Measurements from ENCODE around the gene RASA2. TPM values are rescaled to one million over a fixed set of nuclear protein-coding genes. Genes with fewer than 3 reads are reported as not detected.

Gene RASA2
- total and polyA plus RNA-seq, 9 of the 15 experiments (the other 6 are each of a cell fraction or from before 2014, with no cell fraction given), result 2.0 to 12.8 (median 9.5) TPM

DNA sequence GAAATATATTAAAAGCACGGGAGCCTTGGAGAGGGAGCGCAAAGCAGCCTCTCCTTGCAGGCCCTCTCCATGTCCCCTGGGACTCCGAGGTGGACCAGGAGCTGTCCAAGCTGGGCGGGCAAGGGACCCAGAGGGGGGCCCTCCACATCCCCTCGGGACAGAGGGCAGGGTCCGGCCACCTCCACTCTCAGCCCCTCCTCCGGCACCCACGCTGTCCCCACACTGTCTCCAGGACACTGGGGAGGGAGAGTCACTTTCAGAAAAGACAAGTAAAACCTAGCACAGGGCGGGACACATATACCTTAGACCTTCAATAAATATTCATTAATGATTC lies 173.8 kb downstream of the RASA2 start:
- H2AFZ ChIP-seq (ENCODE audit: low read depth, low read length), result peak overlapping the region; percentile 86
- 19% methylated on average over 9 of the region's 9 CpGs for WGBS (ENCODE audit: insufficient coverage, low coverage, missing lambda C conversion rate)
- TF ChIP-seq JUNB (CRISPR knock-in tag; conservative IDR thresholded peaks at IDR 0.05), result no peak
- no peak for TF ChIP-seq RBM22 (IDR thresholded peaks at IDR 0.05; ENCODE audit: low read depth, low read length, poor library complexity, severe bottlenecking)
- TF ChIP-seq MAFF (IDR thresholded peaks at IDR 0.05; ENCODE audit: low read length), result no peak
- TF ChIP-seq, protein P1, sequence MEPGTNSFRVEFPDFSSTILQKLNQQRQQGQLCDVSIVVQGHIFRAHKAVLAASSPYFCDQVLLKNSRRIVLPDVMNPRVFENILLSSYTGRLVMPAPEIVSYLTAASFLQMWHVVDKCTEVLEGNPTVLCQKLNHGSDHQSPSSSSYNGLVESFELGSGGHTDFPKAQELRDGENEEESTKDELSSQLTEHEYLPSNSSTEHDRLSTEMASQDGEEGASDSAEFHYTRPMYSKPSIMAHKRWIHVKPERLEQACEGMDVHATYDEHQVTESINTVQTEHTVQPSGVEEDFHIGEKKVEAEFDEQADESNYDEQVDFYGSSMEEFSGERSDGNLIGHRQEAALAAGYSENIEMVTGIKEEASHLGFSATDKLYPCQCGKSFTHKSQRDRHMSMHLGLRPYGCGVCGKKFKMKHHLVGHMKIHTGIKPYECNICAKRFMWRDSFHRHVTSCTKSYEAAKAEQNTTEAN (CRISPR knock-in tag; IDR thresholded peaks at IDR 0.05), result no peak
- no peak for TF ChIP-seq MTA3 (IDR thresholded peaks at IDR 0.05; ENCODE audit: borderline replicate concordance)
- no peak for TF ChIP-seq ZNF589 (CRISPR knock-in tag; IDR thresholded peaks at IDR 0.05; ENCODE audit: low read depth)
- TF ChIP-seq ZC3H4 (CRISPR knock-in tag; IDR thresholded peaks at IDR 0.05; ENCODE audit: borderline replicate concordance), result no peak
- TF ChIP-seq ZNF408 (CRISPR knock-in tag; IDR thresholded peaks at IDR 0.05; ENCODE audit: low read depth), result no peak
- TF ChIP-seq ZNF561 (CRISPR knock-in tag; conservative IDR thresholded peaks at IDR 0.05), result no peak
- TF ChIP-seq ZSCAN32 (CRISPR knock-in tag; IDR thresholded peaks at IDR 0.05), result no peak
- TF ChIP-seq, protein P2, sequence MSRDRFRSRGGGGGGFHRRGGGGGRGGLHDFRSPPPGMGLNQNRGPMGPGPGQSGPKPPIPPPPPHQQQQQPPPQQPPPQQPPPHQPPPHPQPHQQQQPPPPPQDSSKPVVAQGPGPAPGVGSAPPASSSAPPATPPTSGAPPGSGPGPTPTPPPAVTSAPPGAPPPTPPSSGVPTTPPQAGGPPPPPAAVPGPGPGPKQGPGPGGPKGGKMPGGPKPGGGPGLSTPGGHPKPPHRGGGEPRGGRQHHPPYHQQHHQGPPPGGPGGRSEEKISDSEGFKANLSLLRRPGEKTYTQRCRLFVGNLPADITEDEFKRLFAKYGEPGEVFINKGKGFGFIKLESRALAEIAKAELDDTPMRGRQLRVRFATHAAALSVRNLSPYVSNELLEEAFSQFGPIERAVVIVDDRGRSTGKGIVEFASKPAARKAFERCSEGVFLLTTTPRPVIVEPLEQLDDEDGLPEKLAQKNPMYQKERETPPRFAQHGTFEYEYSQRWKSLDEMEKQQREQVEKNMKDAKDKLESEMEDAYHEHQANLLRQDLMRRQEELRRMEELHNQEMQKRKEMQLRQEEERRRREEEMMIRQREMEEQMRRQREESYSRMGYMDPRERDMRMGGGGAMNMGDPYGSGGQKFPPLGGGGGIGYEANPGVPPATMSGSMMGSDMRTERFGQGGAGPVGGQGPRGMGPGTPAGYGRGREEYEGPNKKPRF (IDR thresholded peaks at IDR 0.05; ENCODE audit: low read depth, low read length), result no peak
- no peak for TF ChIP-seq CEBPG (CRISPR knock-in tag; IDR thresholded peaks at IDR 0.05)
- TF ChIP-seq CEBPG (tag; conservative IDR thresholded peaks at IDR 0.05 in 1 of 2, IDR thresholded peaks at IDR 0.05 in 1 of 2), result no peak
- TF ChIP-seq, protein P3, sequence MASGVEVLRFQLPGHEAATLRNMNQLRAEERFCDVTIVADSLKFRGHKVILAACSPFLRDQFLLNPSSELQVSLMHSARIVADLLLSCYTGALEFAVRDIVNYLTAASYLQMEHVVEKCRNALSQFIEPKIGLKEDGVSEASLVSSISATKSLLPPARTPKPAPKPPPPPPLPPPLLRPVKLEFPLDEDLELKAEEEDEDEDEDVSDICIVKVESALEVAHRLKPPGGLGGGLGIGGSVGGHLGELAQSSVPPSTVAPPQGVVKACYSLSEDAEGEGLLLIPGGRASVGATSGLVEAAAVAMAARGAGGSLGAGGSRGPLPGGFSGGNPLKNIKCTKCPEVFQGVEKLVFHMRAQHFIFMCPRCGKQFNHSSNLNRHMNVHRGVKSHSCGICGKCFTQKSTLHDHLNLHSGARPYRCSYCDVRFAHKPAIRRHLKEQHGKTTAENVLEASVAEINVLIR (CRISPR knock-in tag; IDR thresholded peaks at IDR 0.05), result no peak
- TF ChIP-seq, protein P4, sequence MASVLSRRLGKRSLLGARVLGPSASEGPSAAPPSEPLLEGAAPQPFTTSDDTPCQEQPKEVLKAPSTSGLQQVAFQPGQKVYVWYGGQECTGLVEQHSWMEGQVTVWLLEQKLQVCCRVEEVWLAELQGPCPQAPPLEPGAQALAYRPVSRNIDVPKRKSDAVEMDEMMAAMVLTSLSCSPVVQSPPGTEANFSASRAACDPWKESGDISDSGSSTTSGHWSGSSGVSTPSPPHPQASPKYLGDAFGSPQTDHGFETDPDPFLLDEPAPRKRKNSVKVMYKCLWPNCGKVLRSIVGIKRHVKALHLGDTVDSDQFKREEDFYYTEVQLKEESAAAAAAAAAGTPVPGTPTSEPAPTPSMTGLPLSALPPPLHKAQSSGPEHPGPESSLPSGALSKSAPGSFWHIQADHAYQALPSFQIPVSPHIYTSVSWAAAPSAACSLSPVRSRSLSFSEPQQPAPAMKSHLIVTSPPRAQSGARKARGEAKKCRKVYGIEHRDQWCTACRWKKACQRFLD (CRISPR knock-in tag; IDR thresholded peaks at IDR 0.05), result no peak
- TF ChIP-seq TCF7 (IDR thresholded peaks at IDR 0.05; ENCODE audit: borderline replicate concordance), result no peak

More for the DNA sequence above, 173.8 kb downstream of the RASA2 start:
- Histone ChIP-seq H3K4me1 (replicated peaks in 1 of 2; ENCODE audit: control insufficient read depth in 2 of 2, insufficient read depth in 2 of 2, low read length in 2 of 2) (peaks cover 13 to 20% of the 10 kb centered on the region in 2 experiments; a peak in 4 of 5 replicates), H3K9me1 (ENCODE audit: control insufficient read depth, insufficient read depth, low read length) (no peaks in the 10 kb centered on the region), H3K9me3 (replicated peaks; ENCODE audit: control insufficient read depth, insufficient read depth, low read depth, low read length) (no peaks in the 10 kb centered on the region), H3K27me3 (ENCODE audit: control insufficient read depth in 2 of 2, insufficient read depth in 2 of 2, low read length in 2 of 2) (peaks cover 16 to 29% of the 10 kb centered on the region in 2 experiments), H3K4me2 (ENCODE audit: insufficient read depth, low read length) (peak overlapping the region; percentile 71; the same call in 1 of the 2 replicates), H3K4me3 (peak overlapping the region; percentile 27), H4K20me1 (replicated peaks; ENCODE audit: control insufficient read depth, insufficient read depth, low read length) (no peaks in the 10 kb centered on the region), H3K36me3 (ENCODE audit: control insufficient read depth, insufficient read depth, low read length) (no peaks in the 10 kb centered on the region), H3K79me2 (ENCODE audit: control insufficient read depth, insufficient read depth, low read length) (no peaks in the 10 kb centered on the region), H3K9ac (ENCODE audit: insufficient read depth in 1 of 2, low read depth in 2 of 2, low read length in 2 of 2) (peak overlapping the region in 1 of 2 experiments; percentile 87; a peak in 2 of 4 replicates), H3K27ac (ENCODE audit: extremely low read depth, low read depth, low read length) (no peak overlapping the region)
- DNase-seq (ENCODE audit: extremely low read depth in 1 of 4, low spot score in 3 of 4) (no peak), FAIRE-seq (no peak), ATAC-seq (peak; percentile 41)
- intact Hi-C loops (cut with micrococcal nuclease) (no loop called here), in situ Hi-C loops (cut with MboI) (no loop called here)
- ChIA-PET POLR2A (interaction anchor here (0.6 to 2.2 kb wide), 2 partner anchors 20 to 109 kb away, joined by 3 to 7 read pairs; no protein-coding TSS in a partner anchor), CTCF (ENCODE audit: low intra/inter-chr PET ratio) (no interaction called here)
- BruUV-seq (replicated peaks), result no TSS peak

Data from K562 (cell line).